HG02884 (cell line): Measurements from ENCODE around the gene DTNB.
A peak's percentile ranks its signal among the peaks of the same experiment; 100 is the strongest.
"Not testable (repeated sequence)": the region's sequence is repeated elsewhere in the genome, so short reads cannot be mapped to it uniquely, and the experiment has no call there.

Experiments
- ATAC-seq: cut with Tn5 transposase; IDR thresholded peaks from one replicate; pipeline ENCODE4 v1.9.1; 2021; ENCODE audit warnings: mild to moderate bottlenecking, moderate library complexity; ENCODE audit not compliant: unreplicated experiment

Gene DTNB

GRCh38 chr2:25684577-25685473 is 11.4 kb upstream of the DTNB start:
- ATAC-seq: no peak

GRCh38 chr2:25682082-25682481 is 8.7 kb upstream of the DTNB start:
- no peak for ATAC-seq

GRCh38 chr2:25677877-25678276 is 4.5 kb upstream of the DTNB start:
- no peak for ATAC-seq

- no peak for ATAC-seq
These were observed 643 bp upstream of the DTNB start for GRCh38 chr2:25674077-25674362.

GRCh38 chr2:25672494-25673299 is 680 bp downstream of the DTNB start:
- ATAC-seq: peak; percentile 54

- ATAC-seq: no peak
These were observed 1.8 kb downstream of the DTNB start for GRCh38 chr2:25671622-25672021.

GRCh38 chr2:25669520-25669919 is 3.9 kb downstream of the DTNB start:
- ATAC-seq: no peak

GRCh38 chr2:25666218-25666617 is 7.2 kb downstream of the DTNB start:
- ATAC-seq: no peak

- not testable (repeated sequence) for ATAC-seq
These were observed 7.9 kb downstream of the DTNB start for GRCh38 chr2:25665429-25665828.

GRCh38 chr2:25664965-25665307 is 8.4 kb downstream of the DTNB start:
- ATAC-seq: no peak

- no peak for ATAC-seq
These were observed 9.0 kb downstream of the DTNB start for GRCh38 chr2:25664183-25664964.

- ATAC-seq: no peak
These were observed 18.1 kb downstream of the DTNB start for GRCh38 chr2:25655316-25655715.

GRCh38 chr2:25654801-25655200 is 18.6 kb downstream of the DTNB start:
- ATAC-seq: no peak

- ATAC-seq: no peak
These were observed 21.5 kb downstream of the DTNB start for GRCh38 chr2:25651782-25652455.

- ATAC-seq: no peak
These were observed 22.3 kb downstream of the DTNB start for GRCh38 chr2:25651066-25651465.

- ATAC-seq: no peak
These were observed 23.1 kb downstream of the DTNB start for GRCh38 chr2:25650256-25650655.

- ATAC-seq: no peak
These were observed 23.6 kb downstream of the DTNB start for GRCh38 chr2:25649786-25650185.

- no peak for ATAC-seq
These were observed 31.1 kb downstream of the DTNB start for GRCh38 chr2:25642298-25642697.

- ATAC-seq: no peak
These were observed 33.7 kb downstream of the DTNB start for GRCh38 chr2:25639696-25640095.

- no peak for ATAC-seq
These were observed 34.2 kb downstream of the DTNB start for GRCh38 chr2:25639131-25639530.

GRCh38 chr2:25635797-25636196 is 37.6 kb downstream of the DTNB start:
- ATAC-seq: no peak
